ENCODE data around the gene RMND5B.

DNA sequence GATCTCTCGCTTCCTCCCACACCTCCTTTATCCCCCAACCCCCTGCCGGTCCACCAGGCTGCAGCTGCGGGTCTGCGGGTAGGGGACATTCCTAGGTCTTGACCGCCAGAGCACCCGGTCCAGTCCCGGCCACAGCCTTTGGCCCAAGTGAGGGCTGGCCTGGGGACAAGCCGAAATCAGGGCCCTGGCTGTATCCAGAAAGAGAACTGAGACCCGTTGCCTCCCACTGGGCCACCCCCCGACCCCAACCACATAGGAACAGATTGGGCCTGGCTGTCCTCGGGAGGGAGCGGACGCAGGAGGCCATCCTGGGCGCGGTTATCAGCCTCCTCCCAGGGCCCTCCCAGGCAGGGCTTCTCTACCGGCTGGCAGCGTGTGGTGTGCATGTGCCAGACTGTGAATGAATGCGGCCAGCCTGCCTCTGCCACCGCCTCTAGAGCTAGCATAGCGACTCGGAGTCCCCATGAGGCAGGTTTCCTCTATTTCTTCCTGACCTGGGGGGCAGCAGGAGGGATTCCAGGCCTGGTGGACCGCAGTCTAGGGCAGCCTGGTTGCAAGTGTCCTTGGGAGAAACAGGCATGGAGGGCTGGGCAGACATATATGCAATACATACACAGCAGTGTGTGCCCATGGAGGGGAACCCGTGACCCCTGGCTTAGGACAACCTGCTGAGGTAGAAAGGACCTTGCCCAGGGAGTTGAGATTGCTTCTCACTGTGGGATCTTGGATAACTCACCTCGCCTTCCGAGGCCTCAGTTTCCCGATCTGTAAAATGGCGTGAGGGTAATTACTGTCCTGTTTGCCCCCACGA lies 16.3 kb upstream of the RMND5B start:
- no peak for TF ChIP-seq POLR2A (IDR thresholded peaks at IDR 0.05)
- TF ChIP-seq, protein P1, sequence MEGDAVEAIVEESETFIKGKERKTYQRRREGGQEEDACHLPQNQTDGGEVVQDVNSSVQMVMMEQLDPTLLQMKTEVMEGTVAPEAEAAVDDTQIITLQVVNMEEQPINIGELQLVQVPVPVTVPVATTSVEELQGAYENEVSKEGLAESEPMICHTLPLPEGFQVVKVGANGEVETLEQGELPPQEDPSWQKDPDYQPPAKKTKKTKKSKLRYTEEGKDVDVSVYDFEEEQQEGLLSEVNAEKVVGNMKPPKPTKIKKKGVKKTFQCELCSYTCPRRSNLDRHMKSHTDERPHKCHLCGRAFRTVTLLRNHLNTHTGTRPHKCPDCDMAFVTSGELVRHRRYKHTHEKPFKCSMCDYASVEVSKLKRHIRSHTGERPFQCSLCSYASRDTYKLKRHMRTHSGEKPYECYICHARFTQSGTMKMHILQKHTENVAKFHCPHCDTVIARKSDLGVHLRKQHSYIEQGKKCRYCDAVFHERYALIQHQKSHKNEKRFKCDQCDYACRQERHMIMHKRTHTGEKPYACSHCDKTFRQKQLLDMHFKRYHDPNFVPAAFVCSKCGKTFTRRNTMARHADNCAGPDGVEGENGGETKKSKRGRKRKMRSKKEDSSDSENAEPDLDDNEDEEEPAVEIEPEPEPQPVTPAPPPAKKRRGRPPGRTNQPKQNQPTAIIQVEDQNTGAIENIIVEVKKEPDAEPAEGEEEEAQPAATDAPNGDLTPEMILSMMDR (IDR thresholded peaks at IDR 0.05) = no peak

Data from vagina (tissue), 2 donors.